ENCODE measurements around the gene IFNA1.
"Not testable (repeated sequence)": the region's sequence is repeated elsewhere in the genome, so short reads cannot be mapped to it uniquely, and the experiment has no call there.

The IFNA1 gene

DNA sequence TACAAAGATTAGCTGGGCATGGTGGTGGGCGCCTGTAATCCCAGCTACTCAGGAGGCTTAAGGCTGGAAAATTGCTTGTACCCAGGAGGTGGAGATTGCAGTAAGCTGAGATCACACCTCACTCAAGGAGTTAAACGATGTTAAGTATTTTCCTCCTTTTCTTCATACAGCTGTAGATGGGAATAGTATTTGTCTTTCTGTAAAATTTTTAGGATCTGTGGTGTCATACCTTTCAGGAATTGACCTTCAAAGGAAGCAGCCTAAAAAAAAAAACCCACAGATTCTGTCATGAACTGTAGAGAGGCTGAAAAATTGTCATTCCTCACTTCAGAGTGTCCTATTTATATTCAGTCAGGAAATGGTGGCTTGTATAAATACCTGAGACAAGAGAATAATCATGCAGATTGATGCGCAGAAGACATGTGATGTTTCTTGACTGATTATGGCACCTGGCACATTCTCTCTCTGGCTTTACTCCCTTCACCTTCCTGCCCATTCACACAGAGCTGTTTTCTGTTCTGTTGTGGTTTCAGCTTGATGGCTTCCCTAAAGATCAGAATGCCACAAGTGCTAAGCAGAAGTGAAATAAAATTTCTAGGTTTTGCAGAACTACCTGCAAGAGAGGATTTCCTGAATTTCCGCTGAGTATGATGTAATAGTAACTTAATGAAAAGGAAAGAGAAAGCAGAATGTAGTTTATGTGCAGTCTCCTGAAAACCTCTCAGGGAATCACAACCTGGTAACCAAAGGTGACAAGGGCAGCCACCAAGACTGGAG, 3.8 kb downstream of the IFNA1 start:
- no peak for DNase-seq (ENCODE audit: low read depth)
- TF ChIP-seq, protein P1, sequence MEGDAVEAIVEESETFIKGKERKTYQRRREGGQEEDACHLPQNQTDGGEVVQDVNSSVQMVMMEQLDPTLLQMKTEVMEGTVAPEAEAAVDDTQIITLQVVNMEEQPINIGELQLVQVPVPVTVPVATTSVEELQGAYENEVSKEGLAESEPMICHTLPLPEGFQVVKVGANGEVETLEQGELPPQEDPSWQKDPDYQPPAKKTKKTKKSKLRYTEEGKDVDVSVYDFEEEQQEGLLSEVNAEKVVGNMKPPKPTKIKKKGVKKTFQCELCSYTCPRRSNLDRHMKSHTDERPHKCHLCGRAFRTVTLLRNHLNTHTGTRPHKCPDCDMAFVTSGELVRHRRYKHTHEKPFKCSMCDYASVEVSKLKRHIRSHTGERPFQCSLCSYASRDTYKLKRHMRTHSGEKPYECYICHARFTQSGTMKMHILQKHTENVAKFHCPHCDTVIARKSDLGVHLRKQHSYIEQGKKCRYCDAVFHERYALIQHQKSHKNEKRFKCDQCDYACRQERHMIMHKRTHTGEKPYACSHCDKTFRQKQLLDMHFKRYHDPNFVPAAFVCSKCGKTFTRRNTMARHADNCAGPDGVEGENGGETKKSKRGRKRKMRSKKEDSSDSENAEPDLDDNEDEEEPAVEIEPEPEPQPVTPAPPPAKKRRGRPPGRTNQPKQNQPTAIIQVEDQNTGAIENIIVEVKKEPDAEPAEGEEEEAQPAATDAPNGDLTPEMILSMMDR (conservative IDR thresholded peaks at IDR 0.05; ENCODE audit: low read depth, low read length): no peak
- no peak overlapping the region for H3K4me3 ChIP-seq (ENCODE audit: low read depth, low read length)

DNA sequence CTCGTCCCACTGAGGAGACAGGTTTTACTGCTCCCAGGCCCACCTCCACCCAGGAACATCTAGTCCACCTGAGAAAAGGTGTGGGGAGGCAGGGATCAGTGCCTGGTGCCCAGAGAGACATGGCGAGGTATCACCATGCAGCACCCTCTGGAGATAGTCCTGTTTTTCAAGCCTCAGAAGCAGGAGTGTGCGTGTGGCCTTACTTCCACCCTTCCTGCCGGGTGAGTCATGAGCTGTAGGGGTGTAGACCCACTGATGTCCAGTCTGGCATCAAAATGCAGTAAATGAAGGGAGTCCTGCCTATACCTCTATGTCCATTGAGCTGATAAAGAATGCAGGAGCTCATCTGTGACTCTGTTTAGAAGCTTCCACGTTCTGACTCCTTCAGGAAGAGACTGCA, 9.1 kb downstream of the IFNA1 start:
- DNase-seq (ENCODE audit: low read depth); H3K4me3 ChIP-seq (ENCODE audit: low read depth, low read length): not testable (repeated sequence)

DNA sequence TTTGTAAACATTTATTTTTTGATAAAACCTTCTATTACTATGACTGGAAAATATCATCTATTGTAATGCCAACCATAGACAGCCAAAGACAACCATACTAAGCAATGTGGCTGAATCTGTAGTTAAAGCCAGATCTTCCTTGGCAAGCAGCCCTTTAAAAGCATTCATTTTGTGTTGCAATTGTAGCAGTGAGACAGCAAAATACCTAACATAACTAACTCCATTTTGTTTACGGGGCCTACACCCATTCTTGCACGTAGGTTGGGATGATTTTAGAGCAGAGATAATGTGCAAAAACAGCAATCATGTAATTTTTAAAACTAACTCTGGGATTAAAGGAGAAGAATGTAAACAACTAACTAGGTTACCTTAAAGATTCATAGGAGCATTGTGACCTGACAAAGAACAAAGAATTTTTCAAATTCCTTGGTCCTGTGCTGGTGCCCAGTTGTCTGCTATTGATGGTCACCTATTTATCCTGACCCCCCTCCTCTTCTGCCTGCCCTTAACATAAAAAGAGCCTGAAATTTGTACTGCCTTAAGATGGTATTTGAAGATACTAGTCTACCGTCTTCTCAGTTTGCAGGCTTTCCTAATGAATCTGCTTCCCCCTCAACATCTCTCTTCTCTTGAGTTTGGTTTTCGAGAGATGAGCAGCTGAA, 10.6 kb downstream of the IFNA1 start:
- TF ChIP-seq, protein P1 (conservative IDR thresholded peaks at IDR 0.05; ENCODE audit: low read depth, low read length): no peak
- H3K4me3 ChIP-seq (ENCODE audit: low read depth, low read length): no peak overlapping the region
- DNase-seq (ENCODE audit: low read depth): peak; percentile 50

DNA sequence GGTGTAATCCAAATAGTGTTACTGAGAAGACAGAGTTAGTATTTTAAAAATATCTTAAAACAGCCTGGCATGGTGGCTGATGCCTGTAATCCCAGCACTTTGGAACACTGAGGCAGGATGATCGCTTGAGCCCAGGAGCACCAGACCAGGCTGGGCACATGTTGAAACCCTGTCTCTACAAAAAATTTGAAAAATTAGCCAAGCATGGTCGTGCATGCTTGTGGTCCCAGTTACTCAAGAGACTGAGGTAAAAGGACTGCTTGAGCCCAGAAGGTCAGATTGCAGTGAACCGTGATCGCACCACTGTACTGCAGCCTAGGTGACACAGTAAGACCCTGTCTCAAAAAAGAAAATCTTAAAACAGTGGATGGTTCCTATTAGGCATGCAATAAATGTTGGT, 12.4 kb downstream of the IFNA1 start:
- TF ChIP-seq, protein P1 (conservative IDR thresholded peaks at IDR 0.05; ENCODE audit: low read depth, low read length): no peak
- no peak overlapping the region for H3K4me3 ChIP-seq (ENCODE audit: low read depth, low read length)
- DNase-seq (ENCODE audit: low read depth): no peak

DNA sequence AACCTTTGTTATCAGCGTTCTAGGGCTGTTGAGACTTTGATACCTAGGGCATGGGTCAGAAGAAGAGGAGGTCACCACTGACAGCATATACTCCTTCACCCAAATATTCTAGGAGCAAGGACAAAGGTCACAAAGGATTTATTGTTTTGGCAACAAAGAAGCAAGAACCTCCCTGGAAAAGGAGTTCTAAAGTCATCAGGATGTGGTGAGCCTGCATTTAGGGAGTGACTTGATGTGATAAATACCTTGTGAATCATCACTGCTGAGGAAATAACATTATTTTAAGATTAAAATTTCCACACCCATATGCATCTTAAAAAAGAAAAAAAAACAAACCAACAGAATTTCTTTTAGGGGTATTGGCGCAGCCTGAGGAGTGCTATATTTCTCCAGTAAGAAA, 13.9 kb downstream of the IFNA1 start:
- no peak overlapping the region for H3K4me3 ChIP-seq (ENCODE audit: low read depth, low read length)
- peak; percentile 19 for DNase-seq (ENCODE audit: low read depth)
- TF ChIP-seq, protein P1 (conservative IDR thresholded peaks at IDR 0.05; ENCODE audit: low read depth, low read length): no peak

DNA sequence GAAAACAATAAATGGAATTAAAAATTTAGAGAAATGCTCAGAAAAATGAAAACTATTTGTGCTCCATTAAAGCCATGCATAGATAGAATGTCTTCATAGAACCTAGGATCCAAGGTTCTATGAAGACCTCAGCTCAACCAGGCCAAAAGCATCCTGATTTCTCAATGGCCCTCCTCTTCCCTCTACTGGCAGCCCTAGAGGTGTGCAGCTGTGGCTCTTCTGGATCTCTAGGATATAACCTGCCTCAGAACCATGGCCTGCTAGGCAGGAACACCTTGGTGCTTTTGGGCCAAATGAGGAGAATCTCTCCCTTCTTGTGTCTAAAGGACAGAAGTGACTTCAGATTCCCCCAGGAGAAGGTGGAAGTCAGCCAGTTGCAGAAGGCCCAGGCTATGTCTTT, 15.1 kb downstream of the IFNA1 start:
- TF ChIP-seq, protein P1 (conservative IDR thresholded peaks at IDR 0.05; ENCODE audit: low read depth, low read length): peak; percentile 86
- peak; percentile 62 for DNase-seq (ENCODE audit: low read depth)
- H3K4me3 ChIP-seq (ENCODE audit: low read depth, low read length): no peak overlapping the region

DNA sequence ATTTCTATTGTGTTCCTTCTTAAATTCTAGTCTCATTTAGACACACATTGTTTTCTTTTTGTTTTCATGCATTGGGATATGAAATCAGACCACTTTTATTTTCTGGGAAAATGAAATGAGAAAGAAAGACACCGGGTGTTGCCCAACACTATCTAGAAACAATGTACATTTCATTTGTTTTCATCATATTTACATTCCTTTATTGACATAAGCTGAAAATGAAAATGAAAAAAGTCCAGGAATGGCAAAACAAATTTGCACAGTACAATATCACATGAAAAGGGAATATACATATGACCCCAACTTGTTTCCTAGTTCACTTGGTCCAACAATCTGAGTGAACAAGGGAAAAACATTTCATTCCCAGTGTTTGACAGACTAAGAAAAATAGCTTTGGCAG, 21.1 kb downstream of the IFNA1 start:
- no peak for DNase-seq (ENCODE audit: low read depth)
- no peak overlapping the region for H3K4me3 ChIP-seq (ENCODE audit: low read depth, low read length)
- TF ChIP-seq, protein P1 (conservative IDR thresholded peaks at IDR 0.05; ENCODE audit: low read depth, low read length): no peak

All from choroid plexus epithelial cell (primary cell).